K562 (cell line): ENCODE results near the gene LONRF2. TPM values are rescaled to one million over a fixed set of nuclear protein-coding genes. Genes with fewer than 3 reads are reported as not detected.

Experiments used
- HDAC2 ChIP-seq: fragments of 450-650 bp; IDR thresholded peaks from 2 replicates; pipeline ENCODE4 v1.6.1; 2016; ENCODE audit warnings: mild to moderate bottlenecking
- HMG20B ChIP-seq: fragments of 250-450 bp; sonication (Bioruptor Pico); IDR thresholded peaks from 2 replicates; pipeline ENCODE4 v1.5.0; 2021; ENCODE audit warnings: mild to moderate bottlenecking
- RBM22 ChIP-seq: fragments of 200-400 bp; formaldehyde crosslinking; IDR thresholded peaks from 2 replicates; pipeline ENCODE4 v1.6.1; 2018; ENCODE audit warnings: low read length, low read depth; ENCODE audit not compliant: poor library complexity, severe bottlenecking
- ZNF311 ChIP-seq: fragments of 250-450 bp; sonication (Bioruptor Pico); IDR thresholded peaks from 2 replicates; pipeline ENCODE4 v1.4.0; 2020; ENCODE audit warnings: mild to moderate bottlenecking, moderate library complexity
- ZNF431 ChIP-seq: sonication (generic); formaldehyde crosslinking; IDR thresholded peaks from 2 replicates; pipeline ENCODE4 v1.8.0; 2022; ENCODE audit warnings: mild to moderate bottlenecking, missing genetic modification reagents
- polyA plus RNA-seq, 8 experiments: library from polyadenylated mRNA; depleted of rRNA in 4 of 8; stranded (reverse) in 5 of 8; unstranded in 3 of 8; fragments of >200 nt; fragmentation: Nextera tagmentation in 2 of 8; fragmentation: Illumina TruSeq in 1 of 8; extraction: Ambion mirVana in 2 of 8; extraction: Trizol in 1 of 8; gene quantifications; 2 replicates each; pipeline versions ENCODE4 v1.2.1 to v1.2.3, GENCODE V29; 2011 to 2014; ENCODE audit warnings: inconsistent platforms in 1 of 8, missing spikeins in 1 of 8
- total RNA-seq, 7 experiments: library from RNA; depleted of rRNA in 6 of 7; stranded (reverse); fragments of >200 nt in 6 of 7; fragmentation: Illumina TruSeq in 2 of 7; extraction: Trizol in 2 of 7; gene quantifications; 2 replicates each; pipeline versions ENCODE4 v1.2.1 to v1.2.3, GENCODE V29; 2011 to 2021; ENCODE audit warnings: low replicate concordance in 1 of 7
- TF ChIP-seq, protein P1 (sequence below): fragments of 200-800 bp; sonication (Bioruptor generic); IDR thresholded peaks from 2 replicates; pipeline ENCODE4 v1.6.1; 2016; ENCODE audit warnings: missing genetic modification characterization, missing compliant biosample characterization
- TF ChIP-seq, protein P2 (sequence below): sonication (generic); formaldehyde crosslinking; IDR thresholded peaks from 2 replicates; pipeline ENCODE4 v1.8.1; 2023; ENCODE audit warnings: missing genetic modification reagents, mild to moderate bottlenecking, borderline replicate concordance
- TF ChIP-seq, protein P3 (sequence below): fragments of 450-650 bp; IDR thresholded peaks from 2 replicates; pipeline ENCODE4 v1.6.1; 2016
- TF ChIP-seq, protein P4 (sequence below): fragments of 450-650 bp; formaldehyde crosslinking; IDR thresholded peaks from 2 replicates; pipeline ENCODE4 v1.4.0; 2020; ENCODE audit warnings: mild to moderate bottlenecking
- TF ChIP-seq, protein P5 (sequence below): fragments of 450-650 bp; IDR thresholded peaks from 2 replicates; pipeline ENCODE4 v1.7.0; 2016; ENCODE audit warnings: borderline replicate concordance
- TF ChIP-seq, protein P6 (sequence below): IDR thresholded peaks from 2 replicates; pipeline ENCODE4 v1.6.1; 2016; ENCODE audit warnings: missing genetic modification characterization, missing compliant biosample characterization

Gene LONRF2
- total and polyA plus RNA-seq, 9 of the 15 experiments (the other 6 are each of a cell fraction or from before 2014, with no cell fraction given), result 0.35 to 5.0 (median 2.7) TPM

DNA sequence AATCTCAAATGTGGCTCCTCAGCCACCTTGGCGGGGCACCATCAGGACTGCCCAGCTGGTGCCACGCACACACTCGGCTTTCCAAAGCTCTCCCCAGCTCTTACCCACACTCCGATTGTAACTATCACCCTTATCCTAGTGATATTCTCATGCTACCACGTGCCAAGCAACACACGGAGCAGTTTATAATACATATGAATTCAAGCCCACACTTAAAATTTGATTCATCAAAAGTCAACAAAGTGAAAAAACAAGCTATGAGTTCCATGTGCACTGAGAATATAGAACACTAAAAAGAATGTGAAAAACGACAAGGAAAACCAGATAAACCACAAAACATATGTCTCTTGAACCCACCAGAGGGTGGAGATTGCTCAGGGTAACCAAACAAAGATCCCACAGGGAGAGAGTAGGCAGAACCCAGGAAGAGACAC lies 31.6 kb downstream of the LONRF2 start (continued):
- TF ChIP-seq, protein P1, sequence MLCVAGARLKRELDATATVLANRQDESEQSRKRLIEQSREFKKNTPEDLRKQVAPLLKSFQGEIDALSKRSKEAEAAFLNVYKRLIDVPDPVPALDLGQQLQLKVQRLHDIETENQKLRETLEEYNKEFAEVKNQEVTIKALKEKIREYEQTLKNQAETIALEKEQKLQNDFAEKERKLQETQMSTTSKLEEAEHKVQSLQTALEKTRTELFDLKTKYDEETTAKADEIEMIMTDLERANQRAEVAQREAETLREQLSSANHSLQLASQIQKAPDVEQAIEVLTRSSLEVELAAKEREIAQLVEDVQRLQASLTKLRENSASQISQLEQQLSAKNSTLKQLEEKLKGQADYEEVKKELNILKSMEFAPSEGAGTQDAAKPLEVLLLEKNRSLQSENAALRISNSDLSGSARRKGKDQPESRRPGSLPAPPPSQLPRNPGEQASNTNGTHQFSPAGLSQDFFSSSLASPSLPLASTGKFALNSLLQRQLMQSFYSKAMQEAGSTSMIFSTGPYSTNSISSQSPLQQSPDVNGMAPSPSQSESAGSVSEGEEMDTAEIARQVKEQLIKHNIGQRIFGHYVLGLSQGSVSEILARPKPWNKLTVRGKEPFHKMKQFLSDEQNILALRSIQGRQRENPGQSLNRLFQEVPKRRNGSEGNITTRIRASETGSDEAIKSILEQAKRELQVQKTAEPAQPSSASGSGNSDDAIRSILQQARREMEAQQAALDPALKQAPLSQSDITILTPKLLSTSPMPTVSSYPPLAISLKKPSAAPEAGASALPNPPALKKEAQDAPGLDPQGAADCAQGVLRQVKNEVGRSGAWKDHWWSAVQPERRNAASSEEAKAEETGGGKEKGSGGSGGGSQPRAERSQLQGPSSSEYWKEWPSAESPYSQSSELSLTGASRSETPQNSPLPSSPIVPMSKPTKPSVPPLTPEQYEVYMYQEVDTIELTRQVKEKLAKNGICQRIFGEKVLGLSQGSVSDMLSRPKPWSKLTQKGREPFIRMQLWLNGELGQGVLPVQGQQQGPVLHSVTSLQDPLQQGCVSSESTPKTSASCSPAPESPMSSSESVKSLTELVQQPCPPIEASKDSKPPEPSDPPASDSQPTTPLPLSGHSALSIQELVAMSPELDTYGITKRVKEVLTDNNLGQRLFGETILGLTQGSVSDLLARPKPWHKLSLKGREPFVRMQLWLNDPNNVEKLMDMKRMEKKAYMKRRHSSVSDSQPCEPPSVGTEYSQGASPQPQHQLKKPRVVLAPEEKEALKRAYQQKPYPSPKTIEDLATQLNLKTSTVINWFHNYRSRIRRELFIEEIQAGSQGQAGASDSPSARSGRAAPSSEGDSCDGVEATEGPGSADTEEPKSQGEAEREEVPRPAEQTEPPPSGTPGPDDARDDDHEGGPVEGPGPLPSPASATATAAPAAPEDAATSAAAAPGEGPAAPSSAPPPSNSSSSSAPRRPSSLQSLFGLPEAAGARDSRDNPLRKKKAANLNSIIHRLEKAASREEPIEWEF (CRISPR knock-in tag), result peak; percentile 81; the same call in 1 of the 2 replicates
- TF ChIP-seq HDAC2 (no peak), ZNF311 (0 out of 2 replicates have a peak, but pooled peaks have one; percentile 3), ZNF431 (CRISPR knock-in tag) (no peak), RBM22 (no peak), HMG20B (no peak)
- TF ChIP-seq, protein P2, sequence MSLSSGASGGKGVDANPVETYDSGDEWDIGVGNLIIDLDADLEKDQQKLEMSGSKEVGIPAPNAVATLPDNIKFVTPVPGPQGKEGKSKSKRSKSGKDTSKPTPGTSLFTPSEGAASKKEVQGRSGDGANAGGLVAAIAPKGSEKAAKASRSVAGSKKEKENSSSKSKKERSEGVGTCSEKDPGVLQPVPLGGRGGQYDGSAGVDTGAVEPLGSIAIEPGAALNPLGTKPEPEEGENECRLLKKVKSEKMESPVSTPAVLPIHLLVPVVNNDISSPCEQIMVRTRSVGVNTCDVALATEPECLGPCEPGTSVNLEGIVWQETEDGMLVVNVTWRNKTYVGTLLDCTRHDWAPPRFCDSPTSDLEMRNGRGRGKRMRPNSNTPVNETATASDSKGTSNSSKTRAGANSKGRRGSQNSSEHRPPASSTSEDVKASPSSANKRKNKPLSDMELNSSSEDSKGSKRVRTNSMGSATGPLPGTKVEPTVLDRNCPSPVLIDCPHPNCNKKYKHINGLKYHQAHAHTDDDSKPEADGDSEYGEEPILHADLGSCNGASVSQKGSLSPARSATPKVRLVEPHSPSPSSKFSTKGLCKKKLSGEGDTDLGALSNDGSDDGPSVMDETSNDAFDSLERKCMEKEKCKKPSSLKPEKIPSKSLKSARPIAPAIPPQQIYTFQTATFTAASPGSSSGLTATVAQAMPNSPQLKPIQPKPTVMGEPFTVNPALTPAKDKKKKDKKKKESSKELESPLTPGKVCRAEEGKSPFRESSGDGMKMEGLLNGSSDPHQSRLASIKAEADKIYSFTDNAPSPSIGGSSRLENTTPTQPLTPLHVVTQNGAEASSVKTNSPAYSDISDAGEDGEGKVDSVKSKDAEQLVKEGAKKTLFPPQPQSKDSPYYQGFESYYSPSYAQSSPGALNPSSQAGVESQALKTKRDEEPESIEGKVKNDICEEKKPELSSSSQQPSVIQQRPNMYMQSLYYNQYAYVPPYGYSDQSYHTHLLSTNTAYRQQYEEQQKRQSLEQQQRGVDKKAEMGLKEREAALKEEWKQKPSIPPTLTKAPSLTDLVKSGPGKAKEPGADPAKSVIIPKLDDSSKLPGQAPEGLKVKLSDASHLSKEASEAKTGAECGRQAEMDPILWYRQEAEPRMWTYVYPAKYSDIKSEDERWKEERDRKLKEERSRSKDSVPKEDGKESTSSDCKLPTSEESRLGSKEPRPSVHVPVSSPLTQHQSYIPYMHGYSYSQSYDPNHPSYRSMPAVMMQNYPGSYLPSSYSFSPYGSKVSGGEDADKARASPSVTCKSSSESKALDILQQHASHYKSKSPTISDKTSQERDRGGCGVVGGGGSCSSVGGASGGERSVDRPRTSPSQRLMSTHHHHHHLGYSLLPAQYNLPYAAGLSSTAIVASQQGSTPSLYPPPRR, result no peak
- TF ChIP-seq, protein P3, sequence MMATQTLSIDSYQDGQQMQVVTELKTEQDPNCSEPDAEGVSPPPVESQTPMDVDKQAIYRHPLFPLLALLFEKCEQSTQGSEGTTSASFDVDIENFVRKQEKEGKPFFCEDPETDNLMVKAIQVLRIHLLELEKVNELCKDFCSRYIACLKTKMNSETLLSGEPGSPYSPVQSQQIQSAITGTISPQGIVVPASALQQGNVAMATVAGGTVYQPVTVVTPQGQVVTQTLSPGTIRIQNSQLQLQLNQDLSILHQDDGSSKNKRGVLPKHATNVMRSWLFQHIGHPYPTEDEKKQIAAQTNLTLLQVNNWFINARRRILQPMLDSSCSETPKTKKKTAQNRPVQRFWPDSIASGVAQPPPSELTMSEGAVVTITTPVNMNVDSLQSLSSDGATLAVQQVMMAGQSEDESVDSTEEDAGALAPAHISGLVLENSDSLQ, result no peak
- TF ChIP-seq, protein P4, sequence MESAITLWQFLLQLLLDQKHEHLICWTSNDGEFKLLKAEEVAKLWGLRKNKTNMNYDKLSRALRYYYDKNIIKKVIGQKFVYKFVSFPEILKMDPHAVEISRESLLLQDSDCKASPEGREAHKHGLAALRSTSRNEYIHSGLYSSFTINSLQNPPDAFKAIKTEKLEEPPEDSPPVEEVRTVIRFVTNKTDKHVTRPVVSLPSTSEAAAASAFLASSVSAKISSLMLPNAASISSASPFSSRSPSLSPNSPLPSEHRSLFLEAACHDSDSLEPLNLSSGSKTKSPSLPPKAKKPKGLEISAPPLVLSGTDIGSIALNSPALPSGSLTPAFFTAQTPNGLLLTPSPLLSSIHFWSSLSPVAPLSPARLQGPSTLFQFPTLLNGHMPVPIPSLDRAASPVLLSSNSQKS (CRISPR knock-in tag), result no peak
- TF ChIP-seq, protein P5, sequence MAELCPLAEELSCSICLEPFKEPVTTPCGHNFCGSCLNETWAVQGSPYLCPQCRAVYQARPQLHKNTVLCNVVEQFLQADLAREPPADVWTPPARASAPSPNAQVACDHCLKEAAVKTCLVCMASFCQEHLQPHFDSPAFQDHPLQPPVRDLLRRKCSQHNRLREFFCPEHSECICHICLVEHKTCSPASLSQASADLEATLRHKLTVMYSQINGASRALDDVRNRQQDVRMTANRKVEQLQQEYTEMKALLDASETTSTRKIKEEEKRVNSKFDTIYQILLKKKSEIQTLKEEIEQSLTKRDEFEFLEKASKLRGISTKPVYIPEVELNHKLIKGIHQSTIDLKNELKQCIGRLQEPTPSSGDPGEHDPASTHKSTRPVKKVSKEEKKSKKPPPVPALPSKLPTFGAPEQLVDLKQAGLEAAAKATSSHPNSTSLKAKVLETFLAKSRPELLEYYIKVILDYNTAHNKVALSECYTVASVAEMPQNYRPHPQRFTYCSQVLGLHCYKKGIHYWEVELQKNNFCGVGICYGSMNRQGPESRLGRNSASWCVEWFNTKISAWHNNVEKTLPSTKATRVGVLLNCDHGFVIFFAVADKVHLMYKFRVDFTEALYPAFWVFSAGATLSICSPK, result no peak
- TF ChIP-seq, protein P6, sequence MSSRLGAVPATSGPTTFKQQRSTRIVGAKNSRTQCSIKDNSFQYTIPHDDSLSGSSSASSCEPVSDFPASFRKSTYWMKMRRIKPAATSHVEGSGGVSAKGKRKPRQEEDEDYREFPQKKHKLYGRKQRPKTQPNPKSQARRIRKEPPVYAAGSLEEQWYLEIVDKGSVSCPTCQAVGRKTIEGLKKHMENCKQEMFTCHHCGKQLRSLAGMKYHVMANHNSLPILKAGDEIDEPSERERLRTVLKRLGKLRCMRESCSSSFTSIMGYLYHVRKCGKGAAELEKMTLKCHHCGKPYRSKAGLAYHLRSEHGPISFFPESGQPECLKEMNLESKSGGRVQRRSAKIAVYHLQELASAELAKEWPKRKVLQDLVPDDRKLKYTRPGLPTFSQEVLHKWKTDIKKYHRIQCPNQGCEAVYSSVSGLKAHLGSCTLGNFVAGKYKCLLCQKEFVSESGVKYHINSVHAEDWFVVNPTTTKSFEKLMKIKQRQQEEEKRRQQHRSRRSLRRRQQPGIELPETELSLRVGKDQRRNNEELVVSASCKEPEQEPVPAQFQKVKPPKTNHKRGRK, result no peak
